Activated CD8-positive, alpha-beta T cell treated with anti-CD3 and anti-CD28 coated beads for 36 hours (primary cell): ENCODE measurements around the gene KLK10. TPM values are rescaled to one million over a fixed set of nuclear protein-coding genes. Genes with fewer than 3 reads are reported as not detected.

ENCODE experiments used
- ATAC-seq: fragments of 200-7000 bp; cut with Tn5 transposase; one replicate; pipeline ENCODE4 v1.10.0; 2021; ENCODE audit warnings: mild to moderate bottlenecking, moderate library complexity
- CTCF ChIA-PET: fragments of 350-600 bp; sonication (Branson Sonifier 250); formaldehyde crosslinking; loops from one replicate; lab custom pipeline; 2021; ENCODE audit warnings: antibody characterized with exemption; lab: Charles Lee
- POLR2A ChIA-PET: fragments of 350-600 bp; sonication (Branson Sonifier 250); formaldehyde crosslinking; loops from one replicate; lab custom pipeline; 2021; ENCODE audit warnings: antibody characterized with exemption; lab: Charles Lee
- DNase-seq: peaks from one replicate; pipeline ENCODE4 v3.0.0-alpha.2; 2020
- H3K27ac Mint-ChIP-seq: one replicate; pipeline ENCODE4 v1.8.0; 2021; ENCODE audit warnings: mild to moderate bottlenecking, mixed read lengths
- H3K27me3 Mint-ChIP-seq: one replicate; pipeline ENCODE4 v1.8.0; 2021; ENCODE audit warnings: mixed read lengths
- H3K36me3 Mint-ChIP-seq: one replicate; pipeline ENCODE4 v1.8.0; 2021; ENCODE audit warnings: low read depth, mixed read lengths
- H3K4me1 Mint-ChIP-seq: one replicate; pipeline ENCODE4 v1.8.0; 2021; ENCODE audit warnings: low read depth, mixed read lengths
- H3K4me3 Mint-ChIP-seq: one replicate; pipeline ENCODE4 v1.8.0; 2021; ENCODE audit warnings: mild to moderate bottlenecking, moderate library complexity, mixed read lengths
- H3K9me3 Mint-ChIP-seq: one replicate; pipeline ENCODE4 v1.8.0; 2021; ENCODE audit warnings: mixed read lengths
- intact Hi-C: fragments of 100-400 bp; cut with micrococcal nuclease; formaldehyde crosslinking; loops from one replicate; pipeline ENCODE4 v1.10.0; 2022
- total RNA-seq, 2 experiments: library from RNA; stranded (reverse); gene quantifications; one replicate each; pipeline ENCODE4 v1.2.3, GENCODE V29; 2021
- TF ChIP-seq, protein P1 (sequence below): fragments of 200-600 bp; IDR thresholded peaks from one replicate; pipeline ENCODE4 v1.8.0; 2022; ENCODE audit warnings: antibody characterized with exemption, mild to moderate bottlenecking

The KLK10 gene
- total RNA-seq, 2 experiments from 2014 or later: not detected

- intact Hi-C loops: no loop called here
- H3K27me3 Mint-ChIP-seq: peaks cover 43% of the 10 kb centered on the region
Measured at GRCh38 chr19:50980208-50980607, 39.3 kb downstream of the KLK10 start.

GRCh38 chr19:50979758-50980157, 39.8 kb downstream of the KLK10 start:
- H3K36me3 Mint-ChIP-seq: no peaks in the 10 kb centered on the region
- POLR2A ChIA-PET: no interaction called here
- TF ChIP-seq, protein P1, sequence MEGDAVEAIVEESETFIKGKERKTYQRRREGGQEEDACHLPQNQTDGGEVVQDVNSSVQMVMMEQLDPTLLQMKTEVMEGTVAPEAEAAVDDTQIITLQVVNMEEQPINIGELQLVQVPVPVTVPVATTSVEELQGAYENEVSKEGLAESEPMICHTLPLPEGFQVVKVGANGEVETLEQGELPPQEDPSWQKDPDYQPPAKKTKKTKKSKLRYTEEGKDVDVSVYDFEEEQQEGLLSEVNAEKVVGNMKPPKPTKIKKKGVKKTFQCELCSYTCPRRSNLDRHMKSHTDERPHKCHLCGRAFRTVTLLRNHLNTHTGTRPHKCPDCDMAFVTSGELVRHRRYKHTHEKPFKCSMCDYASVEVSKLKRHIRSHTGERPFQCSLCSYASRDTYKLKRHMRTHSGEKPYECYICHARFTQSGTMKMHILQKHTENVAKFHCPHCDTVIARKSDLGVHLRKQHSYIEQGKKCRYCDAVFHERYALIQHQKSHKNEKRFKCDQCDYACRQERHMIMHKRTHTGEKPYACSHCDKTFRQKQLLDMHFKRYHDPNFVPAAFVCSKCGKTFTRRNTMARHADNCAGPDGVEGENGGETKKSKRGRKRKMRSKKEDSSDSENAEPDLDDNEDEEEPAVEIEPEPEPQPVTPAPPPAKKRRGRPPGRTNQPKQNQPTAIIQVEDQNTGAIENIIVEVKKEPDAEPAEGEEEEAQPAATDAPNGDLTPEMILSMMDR: no peak
- intact Hi-C loops: no loop called here
- no peak for DNase-seq
- no peaks in the 10 kb centered on the region for H3K4me1 Mint-ChIP-seq
- CTCF ChIA-PET: no interaction called here
- no peak overlapping the region for H3K27ac Mint-ChIP-seq
- H3K9me3 Mint-ChIP-seq: no peaks in the 10 kb centered on the region
- no peak for ATAC-seq
- H3K4me3 Mint-ChIP-seq: no peak overlapping the region
- H3K27me3 Mint-ChIP-seq: peaks cover 39% of the 10 kb centered on the region

More at GRCh38 chr19:50980208-50980607, 39.3 kb downstream of the KLK10 start:
- Mint-ChIP-seq H3K4me3 (no peak overlapping the region), H3K4me1 (no peaks in the 10 kb centered on the region), H3K36me3 (no peaks in the 10 kb centered on the region), H3K9me3 (no peaks in the 10 kb centered on the region), H3K27ac (no peak overlapping the region)
- ChIA-PET CTCF (no interaction called here), POLR2A (no interaction called here)
- TF ChIP-seq, protein P1: no peak
- no peak for ATAC-seq
- DNase-seq: no peak

DNA sequence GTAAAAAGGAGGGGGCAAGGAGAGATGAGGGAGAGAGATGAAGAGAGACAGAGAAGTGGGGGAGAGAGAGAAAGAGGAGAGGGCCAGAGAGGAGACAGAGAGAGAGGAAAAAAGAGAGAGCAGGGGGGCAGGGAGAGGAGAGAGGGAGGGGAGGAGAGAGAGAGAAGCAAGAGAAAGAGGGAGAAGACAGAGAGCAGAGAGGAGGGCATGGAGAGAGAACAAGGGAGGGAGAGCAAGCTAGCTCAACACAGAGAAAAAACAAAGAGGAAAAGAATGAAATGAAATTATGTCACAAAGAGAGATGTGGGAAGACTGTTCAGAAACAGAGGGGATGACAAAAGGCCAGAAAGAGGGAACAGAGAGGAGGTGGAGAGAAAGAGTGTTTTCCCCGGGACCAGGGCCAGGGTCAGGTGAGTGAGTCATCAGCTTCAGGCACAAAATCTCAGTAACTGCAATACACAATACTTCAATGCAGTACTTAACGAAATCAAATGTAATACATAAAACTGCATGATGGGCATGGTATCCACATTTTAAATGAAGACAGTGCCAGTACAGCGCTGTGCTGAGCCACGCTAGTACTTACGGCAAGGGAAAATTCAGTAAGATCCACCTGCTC, 40.6 kb downstream of the KLK10 start:
- DNase-seq: no peak
- no peak overlapping the region for H3K27ac Mint-ChIP-seq
- CTCF ChIA-PET: no interaction called here
- H3K36me3 Mint-ChIP-seq: no peaks in the 10 kb centered on the region
- no peak overlapping the region for H3K4me3 Mint-ChIP-seq
- peaks cover 42% of the 10 kb centered on the region for H3K27me3 Mint-ChIP-seq
- TF ChIP-seq, protein P1: no peak
- POLR2A ChIA-PET: no interaction called here
- H3K9me3 Mint-ChIP-seq: no peaks in the 10 kb centered on the region
- no peaks in the 10 kb centered on the region for H3K4me1 Mint-ChIP-seq
- ATAC-seq: no peak
- intact Hi-C loops: no loop called here

DNA sequence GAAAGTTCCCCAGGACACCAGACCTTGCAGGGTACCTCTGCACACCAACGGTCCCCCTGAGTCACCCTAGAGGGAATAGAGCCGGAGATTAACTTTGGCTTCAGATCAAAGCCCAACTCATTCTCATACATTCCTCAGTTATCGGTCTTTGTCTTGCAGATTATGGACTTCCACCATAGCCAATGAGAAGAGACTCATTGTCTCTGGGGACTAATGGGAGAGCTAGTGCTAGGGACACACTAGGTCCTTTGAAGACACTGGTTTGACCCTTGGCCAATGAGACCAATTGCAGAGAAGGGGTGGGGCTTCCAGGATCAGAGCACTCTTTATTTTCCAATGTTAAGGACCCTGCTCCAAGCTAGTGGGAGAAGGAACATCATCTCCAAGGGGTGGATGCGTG, 41.9 kb downstream of the KLK10 start:
- Mint-ChIP-seq H3K27ac (no peak overlapping the region), H3K9me3 (no peaks in the 10 kb centered on the region), H3K27me3 (peaks cover 48% of the 10 kb centered on the region), H3K4me1 (no peaks in the 10 kb centered on the region), H3K4me3 (no peak overlapping the region), H3K36me3 (no peaks in the 10 kb centered on the region)
- intact Hi-C loops: no loop called here
- no peak for ATAC-seq
- ChIA-PET POLR2A (interaction anchor here (0.6 kb wide), 1 partner anchor 11 kb away, joined by 3 read pairs; no protein-coding TSS in a partner anchor), CTCF (no interaction called here)
- no peak for DNase-seq
- TF ChIP-seq, protein P1: no peak

DNA sequence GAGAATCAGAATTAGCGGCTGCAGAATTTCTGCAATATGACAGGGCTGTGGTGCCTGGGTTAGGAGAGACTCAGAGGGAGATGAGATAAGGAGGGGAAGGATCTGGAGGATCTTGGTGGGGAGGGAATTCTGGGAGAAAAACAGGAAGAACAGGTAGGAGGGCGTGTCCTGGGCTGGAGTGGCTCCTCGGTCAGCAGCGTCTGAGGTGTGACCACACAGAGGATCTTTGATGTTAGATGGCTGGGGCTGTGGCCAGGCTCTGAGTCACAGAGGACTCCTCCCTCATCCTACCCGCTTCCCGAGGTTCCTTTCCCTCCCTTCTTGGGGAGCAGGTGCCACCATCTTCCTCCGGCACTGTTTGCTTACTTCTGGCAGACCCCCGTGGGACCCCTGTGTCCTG, 43.7 kb downstream of the KLK10 start:
- POLR2A ChIA-PET: no interaction called here
- Mint-ChIP-seq H3K9me3 (no peaks in the 10 kb centered on the region), H3K27me3 (peaks cover 47% of the 10 kb centered on the region), H3K27ac (no peak overlapping the region), H3K4me3 (no peak overlapping the region), H3K36me3 (no peaks in the 10 kb centered on the region), H3K4me1 (no peaks in the 10 kb centered on the region)
- DNase-seq: no peak
- CTCF ChIA-PET: no interaction called here
- intact Hi-C loops: no loop called here
- TF ChIP-seq, protein P1: no peak
- ATAC-seq: no peak
